Sigmoid colon (tissue), 7 donors: Measurements from ENCODE around the gene BMPER. TPM values are rescaled to one million over a fixed set of nuclear protein-coding genes. Genes with fewer than 3 reads are reported as not detected.

Source experiments
- DNase-seq: peaks from one replicate; pipeline ENCODE4 v3.0.0-alpha.2; 2019
- H3K27ac ChIP-seq, 4 donors: fragments of 200-600 bp; sonication (generic); one replicate each; pipeline ENCODE4 v1.5.1; 2016 to 2019; ENCODE audit warnings: mild to moderate bottlenecking in 1 of 4
- H3K27me3 ChIP-seq, 3 donors: fragments of 200-600 bp; sonication (generic); one replicate each; pipeline ENCODE4 v1.5.1; 2019; ENCODE audit warnings: mild to moderate bottlenecking in 1 of 3
- H3K36me3 ChIP-seq, 4 donors: fragments of 200-600 bp; sonication (generic); one replicate each; pipeline ENCODE4 v1.5.1; 2016 to 2019
- H3K4me1 ChIP-seq, 4 donors: fragments of 200-600 bp; sonication (generic); one replicate each; pipeline ENCODE4 v1.5.1; 2017 to 2019
- H3K4me3 ChIP-seq, 4 donors: fragments of 200-600 bp; sonication (generic); one replicate each; pipeline ENCODE4 v1.5.1; 2017 to 2019; ENCODE audit warnings: mild to moderate bottlenecking in 2 of 4, moderate library complexity in 1 of 4
- H3K9me3 ChIP-seq, 4 donors: fragments of 200-600 bp in 3 of 4; sonication (generic) in 3 of 4; one replicate each; pipeline versions ENCODE4 v1.5.1 to v1.6.1; 2013 to 2019
- CTCF ChIP-seq, 4 experiments: fragments of 450-650 bp in 3 of 4; fragments of 200-600 bp in 1 of 4; IDR thresholded peaks; one replicate each; pipeline ENCODE4 v1.5.1; 2016 to 2019; ENCODE audit warnings: antibody characterized with exemption in 4 of 4, mild to moderate bottlenecking in 3 of 4, moderate library complexity in 2 of 4
- EP300 ChIP-seq, 4 donors: sonication (generic); formaldehyde crosslinking; IDR thresholded peaks; one replicate each; pipeline ENCODE4 v1.6.1; 2017; ENCODE audit warnings: antibody characterized with exemption in 4 of 4
- POLR2A ChIP-seq, 2 donors: fragments of 450-650 bp; IDR thresholded peaks; one replicate each; pipeline ENCODE4 v1.6.1; 2016; ENCODE audit warnings: antibody characterized with exemption in 2 of 2, mild to moderate bottlenecking in 2 of 2, moderate library complexity in 2 of 2
- POLR2AphosphoS5 ChIP-seq, 4 donors: sonication (generic); formaldehyde crosslinking; IDR thresholded peaks; one replicate each; pipeline ENCODE4 v1.6.1; 2017; ENCODE audit warnings: antibody characterized with exemption in 4 of 4
- WGBS, 2 donors: extraction: QIAGEN DNeasy Blood & Tissue Kit; methylation state at CpG; one replicate each; pipeline ENCODE4 v1.1.7; 2013; 5-methylcytosine and 5-hydroxymethylcytosine counted together
- intact Hi-C: fragments of 100-400 bp; cut with DNase I; formaldehyde crosslinking; loops from one replicate; pipeline ENCODE4 v1.15.1; 2023
- polyA plus RNA-seq, 3 donors: library from polyadenylated mRNA; stranded (reverse); fragments of 200-250 nt; gene quantifications; one replicate each; pipeline ENCODE4 v1.2.3, GENCODE V29; 2013
- total RNA-seq, 4 donors: library from RNA; depleted of rRNA; stranded (reverse); fragments of >200 nt; gene quantifications; one replicate each; pipeline ENCODE4 v1.1.0, GENCODE V29; 2016
- donor health status: healthy with polysubstance abuse.
- donor health status: Bipolar disorder and iron deficiency.
- donor health status: healthy.

Gene BMPER
- total and polyA plus RNA-seq, 7 donors = 0.51 to 3.1 (median 1.6) TPM; not detected in 1

DNA sequence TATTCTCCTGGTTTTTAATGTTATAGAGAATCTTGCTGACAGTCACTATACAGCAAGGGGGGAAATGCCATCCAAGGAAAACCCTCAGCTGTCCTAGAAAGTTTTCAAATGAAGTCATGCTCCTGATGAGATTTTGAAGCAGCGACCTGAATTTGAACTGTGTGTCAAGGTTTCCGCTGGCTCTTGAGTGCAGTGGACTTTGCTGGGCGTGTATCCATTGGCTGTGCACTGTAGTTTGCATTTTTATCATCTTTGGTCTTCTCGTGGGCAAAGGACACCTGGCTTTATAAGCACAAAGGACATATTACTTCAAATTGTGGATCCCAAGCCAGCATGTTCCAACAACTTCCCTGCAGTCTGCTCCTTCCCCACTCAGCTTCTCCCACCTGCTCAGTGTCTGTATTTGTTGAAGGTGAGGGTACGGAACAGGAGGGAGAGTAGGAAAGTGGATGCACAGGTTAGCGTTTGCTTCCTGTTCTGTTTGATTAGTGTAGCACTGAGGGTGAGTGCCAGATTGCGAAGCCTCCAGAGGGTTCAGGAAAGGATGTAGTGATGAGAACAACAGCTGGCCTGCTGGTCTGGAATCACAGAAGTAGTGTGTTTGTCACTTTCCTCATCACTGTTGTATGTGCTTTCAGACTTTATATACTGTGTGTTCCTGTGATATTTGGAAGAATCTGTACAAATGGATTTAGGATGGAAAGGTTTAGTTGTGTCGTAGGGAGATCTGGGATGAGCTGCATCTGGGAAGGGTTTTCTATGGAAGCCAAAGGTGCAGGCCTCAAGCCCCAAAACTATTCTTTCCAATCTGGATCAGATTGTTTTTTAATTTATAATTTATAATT, 204.8 kb downstream of the BMPER start:
- Histone ChIP-seq H3K27ac (no peak overlapping the region), H3K36me3 (no peaks in the 10 kb centered on the region), H3K4me1 (no peaks in the 10 kb centered on the region), H3K4me3 (no peak overlapping the region), H3K9me3 (peaks cover 0 to under 1% (median 0%) of the 10 kb centered on the region in 4 donors), H3K27me3 (no peaks in the 10 kb centered on the region)
- 48 to 69% methylated on average over 8 of the region's 8 CpGs for WGBS, 2 donors
- intact Hi-C loops = no loop called here
- TF ChIP-seq CTCF (IDR thresholded peaks at IDR 0.05) (no peak), EP300 (IDR thresholded peaks at IDR 0.05) (no peak), POLR2A (IDR thresholded peaks at IDR 0.05) (no peak), POLR2AphosphoS5 (IDR thresholded peaks at IDR 0.05) (no peak)
- no peak for DNase-seq

DNA sequence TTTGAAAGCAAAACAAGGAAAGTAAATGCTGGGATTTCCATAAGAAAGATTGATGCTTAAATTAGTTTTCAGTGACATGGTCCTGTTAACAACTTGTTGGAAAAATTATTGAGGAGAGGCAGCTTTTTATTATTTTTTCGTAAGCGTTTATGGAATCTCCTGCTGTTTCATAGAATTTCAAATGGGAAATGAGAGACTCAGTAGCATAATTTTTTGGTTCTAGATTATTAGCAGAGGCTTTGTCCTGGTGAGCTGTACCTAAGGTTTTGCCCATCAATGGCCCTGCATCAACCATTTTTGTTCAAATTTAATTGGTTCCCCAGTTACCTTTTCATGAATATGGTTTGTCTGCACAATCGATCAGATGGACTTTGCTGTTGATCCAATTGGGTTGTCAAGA, 205.7 kb downstream of the BMPER start:
- DNase-seq = no peak
- H3K36me3 ChIP-seq = no peaks in the 10 kb centered on the region
- H3K9me3 ChIP-seq = peaks cover 0 to 3% (median 0%) of the 10 kb centered on the region in 4 donors
- TF ChIP-seq POLR2AphosphoS5 (IDR thresholded peaks at IDR 0.05) (no peak), CTCF (IDR thresholded peaks at IDR 0.05) (no peak), POLR2A (IDR thresholded peaks at IDR 0.05) (no peak), EP300 (IDR thresholded peaks at IDR 0.05) (no peak)
- intact Hi-C loops = no loop called here
- WGBS, 2 donors = 61 to 81% methylated on average over 3 of the region's 3 CpGs
- no peaks in the 10 kb centered on the region for H3K4me1 ChIP-seq
- no peak overlapping the region for H3K4me3 ChIP-seq
- H3K27me3 ChIP-seq = no peaks in the 10 kb centered on the region
- no peak overlapping the region for H3K27ac ChIP-seq

GRCh38 chr7:34115503-34115902, 210.2 kb downstream of the BMPER start:
- intact Hi-C loops = no loop called here
- H3K36me3 ChIP-seq = no peaks in the 10 kb centered on the region
- H3K27me3 ChIP-seq = no peaks in the 10 kb centered on the region
- no peak overlapping the region for H3K4me3 ChIP-seq
- no peaks in the 10 kb centered on the region for H3K4me1 ChIP-seq
- 90 to 93% methylated on average over 1 of the region's 1 CpG for WGBS, 2 donors
- TF ChIP-seq POLR2A (IDR thresholded peaks at IDR 0.05) = no peak
- TF ChIP-seq POLR2AphosphoS5 (IDR thresholded peaks at IDR 0.05) = no peak
- TF ChIP-seq EP300 (IDR thresholded peaks at IDR 0.05) = no peak
- no peak for TF ChIP-seq CTCF (IDR thresholded peaks at IDR 0.05)
- DNase-seq = no peak
- H3K9me3 ChIP-seq = peaks cover 0 to 3% (median 0%) of the 10 kb centered on the region in 4 donors
- no peak overlapping the region for H3K27ac ChIP-seq

- intact Hi-C loops = no loop called here
- TF ChIP-seq POLR2A (IDR thresholded peaks at IDR 0.05) (no peak), CTCF (IDR thresholded peaks at IDR 0.05) (no peak), POLR2AphosphoS5 (IDR thresholded peaks at IDR 0.05) (no peak), EP300 (IDR thresholded peaks at IDR 0.05) (no peak)
- no peaks in the 10 kb centered on the region for H3K4me1 ChIP-seq
- H3K36me3 ChIP-seq = no peaks in the 10 kb centered on the region
- H3K4me3 ChIP-seq = no peak overlapping the region
- H3K9me3 ChIP-seq = peaks cover 0 to 3% (median 0%) of the 10 kb centered on the region in 4 donors
- H3K27me3 ChIP-seq = no peaks in the 10 kb centered on the region
- no peak overlapping the region for H3K27ac ChIP-seq
- WGBS, 2 donors = 90 to 91% methylated on average over 3 of the region's 3 CpGs
- no peak for DNase-seq
Observed at GRCh38 chr7:34117573-34117972, 212.2 kb downstream of the BMPER start.
